ENCODE data around the gene IL25.

IL25 gene

DNA sequence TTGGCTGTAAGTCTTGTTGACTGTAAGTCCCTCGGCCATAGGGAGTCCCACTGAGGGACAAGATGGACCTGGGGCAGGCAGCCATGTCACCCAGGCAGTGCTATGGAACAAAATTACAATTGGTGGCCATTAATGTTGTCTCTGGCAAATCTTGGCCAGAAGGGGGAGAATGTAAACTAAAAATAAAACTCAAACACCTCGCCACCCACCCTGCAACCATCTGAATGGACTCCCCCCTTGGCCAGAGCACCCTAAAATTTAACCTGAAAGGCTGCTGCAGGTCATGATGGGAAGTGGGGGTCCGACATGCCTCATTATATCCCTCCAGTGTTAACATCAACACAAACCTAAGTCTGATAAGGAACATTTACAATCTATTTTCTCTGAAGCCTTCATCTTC lies 28.1 kb upstream of the IL25 start:
- Histone ChIP-seq H3K27ac (ENCODE audit: low read depth, low read length) (no peak overlapping the region), H3K4me2 (ENCODE audit: low read depth, low read length, poor library complexity, severe bottlenecking) (no peak overlapping the region), H3K9ac (ENCODE audit: low read length) (no peak overlapping the region), H3K79me2 (ENCODE audit: insufficient read depth, low read length) (no peaks in the 10 kb centered on the region), H2AFZ (ENCODE audit: low read depth, low read length, severe bottlenecking) (no peak overlapping the region), H3K36me3 (ENCODE audit: low read length) (no peaks in the 10 kb centered on the region), H3K9me2 (replicated peaks; ENCODE audit: insufficient read depth, low read length) (no peaks in the 10 kb centered on the region), H3K9me3 (ENCODE audit: insufficient read depth, low read length) (peaks cover 11% of the 10 kb centered on the region; the same call in 1 of the 2 replicates), H3K4me3 (ENCODE audit: insufficient read depth, low read length, poor library complexity, severe bottlenecking) (no peak overlapping the region), H4K20me1 (ENCODE audit: low read depth, low read length) (no peaks in the 10 kb centered on the region), H3F3A (ENCODE audit: insufficient read depth) (no peaks in the 10 kb centered on the region), H3K27me3 (ENCODE audit: low read length) (no peaks in the 10 kb centered on the region)
- no peak for TF ChIP-seq EZH2phosphoT487 (conservative IDR thresholded peaks at IDR 0.05; ENCODE audit: low read length)
- TF ChIP-seq, protein P1, sequence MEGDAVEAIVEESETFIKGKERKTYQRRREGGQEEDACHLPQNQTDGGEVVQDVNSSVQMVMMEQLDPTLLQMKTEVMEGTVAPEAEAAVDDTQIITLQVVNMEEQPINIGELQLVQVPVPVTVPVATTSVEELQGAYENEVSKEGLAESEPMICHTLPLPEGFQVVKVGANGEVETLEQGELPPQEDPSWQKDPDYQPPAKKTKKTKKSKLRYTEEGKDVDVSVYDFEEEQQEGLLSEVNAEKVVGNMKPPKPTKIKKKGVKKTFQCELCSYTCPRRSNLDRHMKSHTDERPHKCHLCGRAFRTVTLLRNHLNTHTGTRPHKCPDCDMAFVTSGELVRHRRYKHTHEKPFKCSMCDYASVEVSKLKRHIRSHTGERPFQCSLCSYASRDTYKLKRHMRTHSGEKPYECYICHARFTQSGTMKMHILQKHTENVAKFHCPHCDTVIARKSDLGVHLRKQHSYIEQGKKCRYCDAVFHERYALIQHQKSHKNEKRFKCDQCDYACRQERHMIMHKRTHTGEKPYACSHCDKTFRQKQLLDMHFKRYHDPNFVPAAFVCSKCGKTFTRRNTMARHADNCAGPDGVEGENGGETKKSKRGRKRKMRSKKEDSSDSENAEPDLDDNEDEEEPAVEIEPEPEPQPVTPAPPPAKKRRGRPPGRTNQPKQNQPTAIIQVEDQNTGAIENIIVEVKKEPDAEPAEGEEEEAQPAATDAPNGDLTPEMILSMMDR (IDR thresholded peaks at IDR 0.05; ENCODE audit: insufficient read depth, low read length, poor library complexity, severe bottlenecking): no peak

DNA sequence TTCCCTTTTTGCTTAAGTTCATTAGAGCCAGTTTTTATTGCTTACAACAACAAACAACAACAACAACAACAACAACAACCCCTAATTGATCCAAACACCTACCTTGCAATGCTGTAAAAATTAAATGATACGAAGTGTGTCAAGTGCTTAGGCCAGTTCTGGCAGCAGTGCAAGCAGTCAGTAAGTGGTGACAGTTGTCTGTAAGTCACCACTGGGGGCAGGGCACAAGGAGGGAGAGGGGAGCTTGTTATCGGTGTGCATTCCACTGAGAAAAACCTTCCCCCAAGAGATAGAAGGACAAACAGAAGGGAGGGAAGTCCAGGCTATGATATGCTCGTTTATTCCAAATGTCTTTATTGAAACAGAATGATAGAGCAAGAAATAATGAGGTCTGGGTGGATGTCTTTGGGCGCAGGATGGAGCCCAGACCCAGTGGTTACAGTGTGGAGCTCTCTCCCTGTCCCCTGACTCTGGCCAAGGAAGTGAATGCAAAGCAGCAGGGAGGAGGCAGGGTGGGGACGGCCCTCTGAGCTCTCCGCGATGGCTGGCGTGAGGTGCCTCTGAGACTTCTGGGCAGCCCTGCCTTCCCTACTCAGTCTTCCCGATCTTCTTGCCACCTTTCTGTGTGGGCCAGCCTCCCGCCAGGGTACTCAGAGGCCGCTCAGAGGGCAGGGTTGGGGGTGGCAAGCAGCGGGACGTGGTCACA lies 26.5 kb upstream of the IL25 start:
- Histone ChIP-seq H4K20me1 (ENCODE audit: low read depth, low read length) (no peaks in the 10 kb centered on the region), H3K27ac (ENCODE audit: low read depth, low read length) (no peak overlapping the region), H3K9me3 (ENCODE audit: insufficient read depth, low read length) (no peaks in the 10 kb centered on the region), H3K4me2 (ENCODE audit: low read depth, low read length, poor library complexity, severe bottlenecking) (no peak overlapping the region), H3K4me3 (ENCODE audit: insufficient read depth, low read length, poor library complexity, severe bottlenecking) (no peak overlapping the region), H2AFZ (ENCODE audit: low read depth, low read length, severe bottlenecking) (no peak overlapping the region), H3K9ac (ENCODE audit: low read length) (no peak overlapping the region), H3K79me2 (ENCODE audit: insufficient read depth, low read length) (no peaks in the 10 kb centered on the region), H3K36me3 (ENCODE audit: low read length) (no peaks in the 10 kb centered on the region), H3K27me3 (ENCODE audit: low read length) (no peaks in the 10 kb centered on the region), H3K9me2 (replicated peaks; ENCODE audit: insufficient read depth, low read length) (no peaks in the 10 kb centered on the region), H3F3A (ENCODE audit: insufficient read depth) (no peaks in the 10 kb centered on the region)
- TF ChIP-seq, protein P1 (IDR thresholded peaks at IDR 0.05; ENCODE audit: insufficient read depth, low read length, poor library complexity, severe bottlenecking): no peak
- TF ChIP-seq EZH2phosphoT487 (conservative IDR thresholded peaks at IDR 0.05; ENCODE audit: low read length): no peak

DNA sequence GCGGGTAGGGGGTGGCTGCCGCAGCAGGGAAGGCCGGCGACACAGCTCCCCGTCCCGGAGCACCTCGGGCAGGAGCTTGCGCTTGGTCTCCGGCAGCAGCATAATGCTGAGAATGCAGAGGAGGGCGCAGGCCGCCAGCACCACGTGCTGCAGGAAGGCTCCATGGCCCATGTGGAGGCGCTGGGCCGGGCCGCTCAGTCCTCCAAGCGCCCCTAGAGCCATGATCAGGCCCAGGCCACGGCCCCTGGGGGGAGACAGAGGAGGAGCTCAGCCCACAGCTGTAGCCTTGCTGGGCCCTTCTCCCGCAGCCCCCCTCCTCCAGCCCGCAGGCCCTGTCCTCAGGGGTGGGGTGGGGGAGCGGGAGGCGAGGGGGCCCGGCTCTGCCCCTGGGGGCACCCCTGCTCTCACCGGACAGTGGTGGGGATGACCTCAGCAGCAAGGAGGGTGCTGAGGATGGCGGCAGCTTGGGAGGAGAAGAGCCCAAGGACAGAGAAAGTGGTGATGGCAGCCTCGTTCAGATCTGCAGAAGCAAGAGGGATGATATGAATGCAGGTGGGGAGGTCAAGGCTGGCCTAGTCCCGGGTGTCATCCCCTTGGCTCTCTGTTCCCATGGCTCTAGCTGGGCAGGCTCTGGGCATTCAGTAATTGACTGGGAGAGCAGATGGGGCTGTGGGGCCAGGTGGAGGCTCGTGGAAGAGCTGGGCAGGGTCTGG lies 25.8 kb upstream of the IL25 start:
- TF ChIP-seq, protein P1 (IDR thresholded peaks at IDR 0.05; ENCODE audit: insufficient read depth, low read length, poor library complexity, severe bottlenecking): no peak
- no peak for TF ChIP-seq EZH2phosphoT487 (conservative IDR thresholded peaks at IDR 0.05; ENCODE audit: low read length)
- no peaks in the 10 kb centered on the region for H3K9me3 ChIP-seq (ENCODE audit: insufficient read depth, low read length)
- no peak overlapping the region for H3K27ac ChIP-seq (ENCODE audit: low read depth, low read length)
- no peaks in the 10 kb centered on the region for H3K27me3 ChIP-seq (ENCODE audit: low read length)
- no peaks in the 10 kb centered on the region for H3F3A ChIP-seq (ENCODE audit: insufficient read depth)
- no peak overlapping the region for H3K9ac ChIP-seq (ENCODE audit: low read length)
- H3K4me2 ChIP-seq (ENCODE audit: low read depth, low read length, poor library complexity, severe bottlenecking): no peak overlapping the region
- no peaks in the 10 kb centered on the region for H3K79me2 ChIP-seq (ENCODE audit: insufficient read depth, low read length)
- no peaks in the 10 kb centered on the region for H3K36me3 ChIP-seq (ENCODE audit: low read length)
- no peaks in the 10 kb centered on the region for H3K9me2 ChIP-seq (replicated peaks; ENCODE audit: insufficient read depth, low read length)
- H2AFZ ChIP-seq (ENCODE audit: low read depth, low read length, severe bottlenecking): no peak overlapping the region
- no peak overlapping the region for H3K4me3 ChIP-seq (ENCODE audit: insufficient read depth, low read length, poor library complexity, severe bottlenecking)
- H4K20me1 ChIP-seq (ENCODE audit: low read depth, low read length): no peaks in the 10 kb centered on the region
